ENCODE data around the gene CGRRF1.
A peak's percentile ranks its signal among the peaks of the same experiment; 100 is the strongest.

The CGRRF1 gene

DNA sequence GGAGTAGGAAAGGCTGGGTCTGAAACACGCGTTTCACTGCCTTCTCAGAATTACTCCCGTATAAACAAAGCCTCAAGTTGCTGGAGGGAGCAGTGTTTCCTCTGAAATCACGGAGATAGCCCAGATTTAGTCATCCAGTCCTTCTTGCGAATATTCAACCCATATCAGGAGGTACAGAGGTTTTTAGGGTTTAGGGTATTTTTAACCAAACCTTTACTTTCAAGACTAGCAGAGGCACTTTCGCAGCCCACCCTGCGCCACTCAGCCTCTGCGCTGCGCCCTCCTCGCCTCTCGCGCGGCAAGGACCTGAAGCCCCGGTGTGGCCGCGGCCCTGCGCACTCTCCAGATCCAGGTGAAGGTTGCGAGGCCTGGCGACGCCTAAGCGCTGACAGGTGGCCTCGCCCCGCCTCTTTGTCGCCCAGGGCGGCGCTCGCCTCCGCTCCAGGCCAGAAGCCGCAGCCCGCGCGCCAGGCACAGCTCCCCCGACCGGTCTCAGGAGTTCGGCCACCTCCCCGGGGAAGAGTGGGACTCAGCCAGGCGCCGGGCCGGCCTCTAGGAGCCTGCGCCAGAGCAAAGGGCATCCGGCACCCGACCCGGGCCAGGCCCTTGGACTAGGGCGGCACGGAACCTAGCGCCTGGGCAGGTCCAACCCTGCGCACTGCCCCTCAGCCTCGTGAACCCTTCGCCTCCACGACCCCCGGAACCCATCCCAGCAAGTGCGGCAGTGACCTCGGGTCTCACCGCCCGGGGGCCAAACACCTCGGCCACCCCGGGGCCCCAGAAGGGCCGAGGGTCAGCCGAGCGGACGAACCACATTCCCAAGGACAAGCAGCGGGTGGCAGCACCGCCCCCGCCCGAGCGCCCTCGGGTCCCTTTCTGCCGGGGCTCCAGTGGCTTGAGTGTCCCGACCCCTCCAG, 55.4 kb downstream of the CGRRF1 start:
- POLR2A ChIA-PET = interaction anchor here (0.6 to 2.7 kb wide), 23 partner anchors 8 to 462 kb away, joined by 3 to 23 read pairs (median 4); partner anchors contain the start of genes CDKN3, CGRRF1, SOCS4 and WDHD1
- CTCF ChIA-PET = interaction anchor here (0.6 to 3.0 kb wide), 30 partner anchors 7 to 315 kb away, joined by 3 to 41 read pairs (median 6); no protein-coding TSS in a partner anchor
- Histone ChIP-seq H3K27ac (ENCODE audit: extremely low read depth, low read depth, low read length) (peak overlapping the region; percentile 77), H3K4me3 (ENCODE audit: low read depth, low read length) (peak overlapping the region; percentile 77), H3K4me1 (ENCODE audit: control insufficient read depth, insufficient read depth, low read length) (peaks cover 5% of the 10 kb centered on the region; the same call in 1 of the 2 replicates), H3K9me3 (ENCODE audit: control insufficient read depth, insufficient read depth, low read depth, low read length) (no peaks in the 10 kb centered on the region), H3K36me3 (ENCODE audit: control insufficient read depth in 2 of 2, insufficient read depth in 1 of 2, low read length in 2 of 2) (no peaks in the 10 kb centered on the region)
- no peak for TF ChIP-seq ZNF530 (tag by site-specific recombination; IDR thresholded peaks at IDR 0.05; ENCODE audit: low read depth)
- peak; percentile 92; the same call in 1 of the 2 replicates for TF ChIP-seq ZBTB48 (tag by site-specific recombination; IDR thresholded peaks at IDR 0.05)
- no peak for TF ChIP-seq ZNF555 (tag by site-specific recombination; conservative IDR thresholded peaks at IDR 0.05)
- peak; percentile 67; the same call in 1 of the 2 replicates for TF ChIP-seq BCL11B (tag by site-specific recombination; IDR thresholded peaks at IDR 0.05; ENCODE audit: low read depth)
- peak; percentile 41; the same call in 1 of the 2 replicates for TF ChIP-seq IKZF3 (tag by site-specific recombination; IDR thresholded peaks at IDR 0.05)
- TF ChIP-seq ZSCAN4 (tag by site-specific recombination; IDR thresholded peaks at IDR 0.05) = peak; percentile 9; the same call in 1 of the 2 replicates
- TF ChIP-seq ZNF335 (tag by site-specific recombination; conservative IDR thresholded peaks at IDR 0.05) = peak; percentile 91
- no peak; the same call in none of the 2 replicates for TF ChIP-seq SP2 (tag by site-specific recombination; IDR thresholded peaks at IDR 0.05)
- TF ChIP-seq GFI1B (tag by site-specific recombination; IDR thresholded peaks at IDR 0.05) = peak; percentile 82
- no peak for TF ChIP-seq KLF9 (tag by site-specific recombination; IDR thresholded peaks at IDR 0.05; ENCODE audit: low read depth)
- no peak for TF ChIP-seq ZNF248 (tag by site-specific recombination; IDR thresholded peaks at IDR 0.05)
- 0 out of 2 replicates have a peak, but pooled peaks have one; percentile 6 for TF ChIP-seq EGR2 (tag by site-specific recombination; IDR thresholded peaks at IDR 0.05; ENCODE audit: low read depth)
- peak; percentile 44; the same call in 1 of the 2 replicates for TF ChIP-seq ZNF366 (tag by site-specific recombination; conservative IDR thresholded peaks at IDR 0.05)
- TF ChIP-seq ZBTB8A (tag by site-specific recombination; IDR thresholded peaks at IDR 0.05) = peak; percentile 69
- TF ChIP-seq KLF1 (tag by site-specific recombination; IDR thresholded peaks at IDR 0.05) = peak; percentile 42; the same call in 1 of the 2 replicates
- TF ChIP-seq, protein P1, sequence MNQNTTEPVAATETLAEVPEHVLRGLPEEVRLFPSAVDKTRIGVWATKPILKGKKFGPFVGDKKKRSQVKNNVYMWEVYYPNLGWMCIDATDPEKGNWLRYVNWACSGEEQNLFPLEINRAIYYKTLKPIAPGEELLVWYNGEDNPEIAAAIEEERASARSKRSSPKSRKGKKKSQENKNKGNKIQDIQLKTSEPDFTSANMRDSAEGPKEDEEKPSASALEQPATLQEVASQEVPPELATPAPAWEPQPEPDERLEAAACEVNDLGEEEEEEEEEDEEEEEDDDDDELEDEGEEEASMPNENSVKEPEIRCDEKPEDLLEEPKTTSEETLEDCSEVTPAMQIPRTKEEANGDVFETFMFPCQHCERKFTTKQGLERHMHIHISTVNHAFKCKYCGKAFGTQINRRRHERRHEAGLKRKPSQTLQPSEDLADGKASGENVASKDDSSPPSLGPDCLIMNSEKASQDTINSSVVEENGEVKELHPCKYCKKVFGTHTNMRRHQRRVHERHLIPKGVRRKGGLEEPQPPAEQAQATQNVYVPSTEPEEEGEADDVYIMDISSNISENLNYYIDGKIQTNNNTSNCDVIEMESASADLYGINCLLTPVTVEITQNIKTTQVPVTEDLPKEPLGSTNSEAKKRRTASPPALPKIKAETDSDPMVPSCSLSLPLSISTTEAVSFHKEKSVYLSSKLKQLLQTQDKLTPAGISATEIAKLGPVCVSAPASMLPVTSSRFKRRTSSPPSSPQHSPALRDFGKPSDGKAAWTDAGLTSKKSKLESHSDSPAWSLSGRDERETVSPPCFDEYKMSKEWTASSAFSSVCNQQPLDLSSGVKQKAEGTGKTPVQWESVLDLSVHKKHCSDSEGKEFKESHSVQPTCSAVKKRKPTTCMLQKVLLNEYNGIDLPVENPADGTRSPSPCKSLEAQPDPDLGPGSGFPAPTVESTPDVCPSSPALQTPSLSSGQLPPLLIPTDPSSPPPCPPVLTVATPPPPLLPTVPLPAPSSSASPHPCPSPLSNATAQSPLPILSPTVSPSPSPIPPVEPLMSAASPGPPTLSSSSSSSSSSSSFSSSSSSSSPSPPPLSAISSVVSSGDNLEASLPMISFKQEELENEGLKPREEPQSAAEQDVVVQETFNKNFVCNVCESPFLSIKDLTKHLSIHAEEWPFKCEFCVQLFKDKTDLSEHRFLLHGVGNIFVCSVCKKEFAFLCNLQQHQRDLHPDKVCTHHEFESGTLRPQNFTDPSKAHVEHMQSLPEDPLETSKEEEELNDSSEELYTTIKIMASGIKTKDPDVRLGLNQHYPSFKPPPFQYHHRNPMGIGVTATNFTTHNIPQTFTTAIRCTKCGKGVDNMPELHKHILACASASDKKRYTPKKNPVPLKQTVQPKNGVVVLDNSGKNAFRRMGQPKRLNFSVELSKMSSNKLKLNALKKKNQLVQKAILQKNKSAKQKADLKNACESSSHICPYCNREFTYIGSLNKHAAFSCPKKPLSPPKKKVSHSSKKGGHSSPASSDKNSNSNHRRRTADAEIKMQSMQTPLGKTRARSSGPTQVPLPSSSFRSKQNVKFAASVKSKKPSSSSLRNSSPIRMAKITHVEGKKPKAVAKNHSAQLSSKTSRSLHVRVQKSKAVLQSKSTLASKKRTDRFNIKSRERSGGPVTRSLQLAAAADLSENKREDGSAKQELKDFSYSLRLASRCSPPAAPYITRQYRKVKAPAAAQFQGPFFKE (tag by site-specific recombination; IDR thresholded peaks at IDR 0.05; ENCODE audit: borderline replicate concordance) = 0 out of 2 replicates have a peak, but pooled peaks have one; percentile 25
- TF ChIP-seq, protein P2, sequence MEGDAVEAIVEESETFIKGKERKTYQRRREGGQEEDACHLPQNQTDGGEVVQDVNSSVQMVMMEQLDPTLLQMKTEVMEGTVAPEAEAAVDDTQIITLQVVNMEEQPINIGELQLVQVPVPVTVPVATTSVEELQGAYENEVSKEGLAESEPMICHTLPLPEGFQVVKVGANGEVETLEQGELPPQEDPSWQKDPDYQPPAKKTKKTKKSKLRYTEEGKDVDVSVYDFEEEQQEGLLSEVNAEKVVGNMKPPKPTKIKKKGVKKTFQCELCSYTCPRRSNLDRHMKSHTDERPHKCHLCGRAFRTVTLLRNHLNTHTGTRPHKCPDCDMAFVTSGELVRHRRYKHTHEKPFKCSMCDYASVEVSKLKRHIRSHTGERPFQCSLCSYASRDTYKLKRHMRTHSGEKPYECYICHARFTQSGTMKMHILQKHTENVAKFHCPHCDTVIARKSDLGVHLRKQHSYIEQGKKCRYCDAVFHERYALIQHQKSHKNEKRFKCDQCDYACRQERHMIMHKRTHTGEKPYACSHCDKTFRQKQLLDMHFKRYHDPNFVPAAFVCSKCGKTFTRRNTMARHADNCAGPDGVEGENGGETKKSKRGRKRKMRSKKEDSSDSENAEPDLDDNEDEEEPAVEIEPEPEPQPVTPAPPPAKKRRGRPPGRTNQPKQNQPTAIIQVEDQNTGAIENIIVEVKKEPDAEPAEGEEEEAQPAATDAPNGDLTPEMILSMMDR (tag by site-specific recombination; IDR thresholded peaks at IDR 0.05) = peak; percentile 75
- TF ChIP-seq ZNF404 (tag by site-specific recombination; IDR thresholded peaks at IDR 0.05) = no peak
- TF ChIP-seq, protein P3, sequence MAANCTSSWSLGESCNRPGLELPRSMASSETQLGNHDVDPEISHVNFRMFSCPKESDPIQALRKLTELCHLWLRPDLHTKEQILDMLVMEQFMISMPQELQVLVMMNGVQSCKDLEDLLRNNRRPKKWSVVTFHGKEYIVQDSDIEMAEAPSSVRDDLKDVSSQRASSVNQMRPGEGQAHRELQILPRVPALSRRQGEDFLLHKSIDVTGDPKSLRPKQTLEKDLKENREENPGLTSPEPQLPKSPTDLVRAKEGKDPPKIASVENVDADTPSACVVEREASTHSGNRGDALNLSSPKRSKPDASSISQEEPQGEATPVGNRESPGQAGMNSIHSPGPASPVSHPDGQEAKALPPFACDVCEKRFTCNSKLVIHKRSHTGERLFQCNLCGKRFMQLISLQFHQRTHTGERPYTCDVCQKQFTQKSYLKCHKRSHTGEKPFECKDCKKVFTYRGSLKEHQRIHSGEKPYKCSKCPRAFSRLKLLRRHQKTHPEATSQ (tag by site-specific recombination; IDR thresholded peaks at IDR 0.05) = no peak
- 0 out of 2 replicates have a peak, but pooled peaks have one; percentile 60 for TF ChIP-seq ZNF10 (tag by site-specific recombination; IDR thresholded peaks at IDR 0.05)
- no peak for TF ChIP-seq ZBTB6 (tag by site-specific recombination; IDR thresholded peaks at IDR 0.05)
